Hypothalamus (tissue), 51 donors: ENCODE measurements around the gene SUSD2.
"Not testable (repeated sequence)": the region's sequence is repeated elsewhere in the genome, so short reads cannot be mapped to it uniquely, and the experiment has no call there.

Source experiments
- DNase-seq, 51 donors: peaks; one replicate each; lab custom pipeline; 2025; lab: John Stamatoyannopoulos, UW

SUSD2 gene

GRCh38 chr22:24208012-24208749 lies 26.9 kb downstream of the SUSD2 start:
- peak in 5 of 51 donors; percentile 2 to 36 (median 19) for DNase-seq

- no peak for DNase-seq
Observed at GRCh38 chr22:24209016-24209415, 27.7 kb downstream of the SUSD2 start.

GRCh38 chr22:24209687-24210086 lies 28.4 kb downstream of the SUSD2 start:
- no peak for DNase-seq

- DNase-seq, result not testable (repeated sequence)
Observed at GRCh38 chr22:24210409-24210808, 29.1 kb downstream of the SUSD2 start.

- DNase-seq, result not testable (repeated sequence)
Observed at GRCh38 chr22:24211716-24212115, 30.4 kb downstream of the SUSD2 start.

GRCh38 chr22:24213111-24213510 lies 31.8 kb downstream of the SUSD2 start:
- not testable (repeated sequence) for DNase-seq

GRCh38 chr22:24214467-24215285 lies 33.4 kb downstream of the SUSD2 start:
- no peak for DNase-seq

GRCh38 chr22:24216541-24217209 lies 35.4 kb downstream of the SUSD2 start:
- DNase-seq, result no peak

GRCh38 chr22:24217384-24217783 lies 36.1 kb downstream of the SUSD2 start:
- DNase-seq, result no peak

GRCh38 chr22:24219750-24220149 lies 38.5 kb downstream of the SUSD2 start:
- no peak for DNase-seq

- DNase-seq, result no peak
Observed at GRCh38 chr22:24224468-24224867, 43.2 kb downstream of the SUSD2 start.

GRCh38 chr22:24225044-24225601 lies 43.8 kb downstream of the SUSD2 start:
- DNase-seq, result no peak

GRCh38 chr22:24225951-24226350 lies 44.7 kb downstream of the SUSD2 start:
- DNase-seq, result no peak

GRCh38 chr22:24230911-24231656 lies 49.8 kb downstream of the SUSD2 start:
- peak in 3 of 51 donors; percentile 9 to 13 (median 10) for DNase-seq

- DNase-seq, result no peak
Observed at GRCh38 chr22:24231706-24232105, 50.4 kb downstream of the SUSD2 start.

- DNase-seq, result no peak
Observed at GRCh38 chr22:24232124-24232523, 50.8 kb downstream of the SUSD2 start.

GRCh38 chr22:24232725-24233124 lies 51.4 kb downstream of the SUSD2 start:
- no peak for DNase-seq

GRCh38 chr22:24233235-24233634 lies 51.9 kb downstream of the SUSD2 start:
- DNase-seq, result no peak

- no peak for DNase-seq
Observed at GRCh38 chr22:24233816-24234215, 52.5 kb downstream of the SUSD2 start.

- no peak for DNase-seq
Observed at GRCh38 chr22:24235315-24235714, 54.0 kb downstream of the SUSD2 start.
